GM03348 (cell line): Measurements from ENCODE around the gene SIM1.
A peak's percentile ranks its signal among the peaks of the same experiment; 100 is the strongest.
"Not testable (repeated sequence)": the region's sequence is repeated elsewhere in the genome, so short reads cannot be mapped to it uniquely, and the experiment has no call there.

ENCODE experiments used
- DNase-seq: peaks from one replicate; pipeline ENCODE4 v3.0.0; 2012; ENCODE audit warnings: low spot score

Gene SIM1

DNA sequence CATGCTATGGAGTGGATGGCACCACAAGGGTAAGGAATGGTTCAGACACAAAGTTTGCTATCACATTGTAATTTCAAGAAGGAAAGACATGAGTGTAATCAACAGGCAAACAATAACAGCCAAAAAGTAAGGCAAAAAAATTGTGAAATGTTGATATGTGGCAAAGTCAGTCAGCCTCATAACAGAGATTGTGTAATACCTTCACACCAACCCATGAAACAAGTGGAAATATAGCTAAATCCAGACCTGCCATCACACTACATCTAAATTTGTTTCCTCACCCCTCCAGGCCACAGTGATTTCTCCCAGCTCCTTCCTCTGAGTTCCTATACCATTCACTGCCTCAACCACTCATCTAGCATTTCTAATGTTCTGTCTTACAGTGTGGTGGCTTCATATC is 37.3 kb downstream of the SIM1 start:
- no peak for DNase-seq

DNA sequence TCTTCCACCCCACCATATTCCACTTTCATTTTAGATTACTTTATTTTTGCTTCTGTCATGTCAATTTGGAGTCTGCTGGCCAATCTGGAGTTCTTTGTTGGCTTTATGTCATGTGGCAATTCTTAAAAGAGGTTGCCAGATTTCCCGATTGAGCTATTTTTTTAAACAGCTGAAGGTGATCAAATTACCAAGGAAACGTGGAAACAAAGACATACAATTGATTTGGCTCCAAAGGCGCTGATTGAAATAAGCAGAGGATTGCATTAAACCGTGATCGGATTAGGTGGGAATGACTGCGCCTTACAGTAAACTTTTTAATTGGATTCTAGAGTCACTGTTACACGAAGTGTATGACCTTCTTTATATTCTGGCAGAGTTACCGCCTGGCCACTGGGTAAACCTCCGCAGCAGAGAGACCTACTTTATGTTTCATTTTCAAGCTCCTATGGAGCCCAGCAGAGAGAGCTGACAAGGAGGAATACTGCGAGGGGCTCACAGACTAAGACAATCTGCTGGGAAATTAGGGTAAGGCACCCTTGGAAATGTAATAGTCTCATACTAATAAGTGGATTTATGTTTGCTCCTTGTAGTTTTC is 37.9 kb downstream of the SIM1 start:
- no peak for DNase-seq

DNA sequence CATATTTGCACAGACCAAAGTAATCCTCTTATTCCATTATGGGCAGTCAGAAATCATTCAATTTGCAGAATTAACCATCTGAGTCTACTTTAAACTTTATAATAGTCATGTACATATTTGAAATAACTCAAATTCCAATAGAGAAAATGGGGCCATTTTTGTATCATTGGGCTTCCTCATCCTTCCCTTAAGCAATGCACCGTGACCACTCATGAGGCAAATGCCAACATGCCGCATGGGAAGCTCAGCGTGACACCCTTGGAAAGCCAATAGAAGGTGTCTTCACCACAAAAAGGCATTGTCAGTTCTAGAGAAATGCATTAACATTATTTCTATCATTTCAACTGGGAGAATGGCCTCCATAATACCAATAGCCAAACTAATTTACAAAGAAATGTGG is 38.5 kb downstream of the SIM1 start:
- no peak for DNase-seq

DNA sequence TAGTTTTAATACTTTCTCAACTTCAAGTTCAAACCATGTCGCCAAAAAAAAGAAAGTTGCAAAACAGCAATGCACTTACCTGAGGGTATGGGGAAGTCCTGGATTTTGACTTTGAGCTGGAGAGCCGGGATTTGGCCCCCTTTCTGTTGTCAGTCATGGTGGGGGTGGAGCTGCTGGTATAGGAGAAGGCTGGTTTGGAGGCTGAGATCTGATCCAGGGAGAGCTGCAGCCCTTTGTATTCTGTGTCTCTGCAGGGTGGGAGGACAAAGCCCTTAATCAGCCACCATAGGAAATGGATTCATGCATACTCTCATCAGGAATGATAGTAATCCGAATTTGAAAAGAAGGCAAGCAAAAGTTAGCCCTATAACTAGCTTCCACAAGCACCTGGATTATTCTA is 44.0 kb downstream of the SIM1 start:
- no peak for DNase-seq

DNA sequence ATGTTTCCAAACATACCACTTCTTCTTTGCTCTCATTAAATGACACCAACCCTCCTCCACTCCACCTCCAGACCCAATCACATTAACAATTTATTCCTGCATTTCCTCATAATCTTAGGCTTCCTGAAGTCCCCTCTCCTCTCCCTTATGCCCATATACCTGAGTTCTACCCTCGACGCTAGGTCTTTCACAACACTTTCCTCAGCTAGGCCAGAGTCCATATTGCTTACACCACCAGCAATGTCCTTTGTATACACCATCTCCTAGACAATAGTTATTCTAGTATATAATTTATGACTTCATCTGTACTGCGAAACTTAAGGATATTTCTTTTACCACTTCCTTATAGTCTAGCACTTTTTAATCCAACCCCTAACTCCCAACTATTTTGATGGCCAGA is 47.7 kb downstream of the SIM1 start:
- no peak for DNase-seq

DNA sequence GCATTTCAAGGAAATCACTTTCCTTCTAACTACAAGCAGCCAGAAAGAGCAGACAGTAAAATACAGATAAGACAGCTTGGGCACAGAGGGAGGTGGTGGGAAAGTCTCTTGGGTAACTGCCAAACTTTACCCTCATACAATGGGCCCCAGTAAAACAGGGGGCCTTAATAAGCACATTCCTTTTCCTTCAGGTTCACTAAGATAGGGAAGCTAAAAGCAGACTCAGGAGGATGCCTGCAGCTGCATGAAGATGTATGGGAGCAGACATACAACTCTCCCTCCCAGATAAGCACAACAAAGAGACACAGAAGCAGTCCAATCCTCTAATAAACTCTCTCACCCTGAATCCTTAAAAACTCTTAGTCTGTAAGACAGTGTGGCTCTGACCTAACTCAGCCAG is 49.0 kb downstream of the SIM1 start:
- no peak for DNase-seq

DNA sequence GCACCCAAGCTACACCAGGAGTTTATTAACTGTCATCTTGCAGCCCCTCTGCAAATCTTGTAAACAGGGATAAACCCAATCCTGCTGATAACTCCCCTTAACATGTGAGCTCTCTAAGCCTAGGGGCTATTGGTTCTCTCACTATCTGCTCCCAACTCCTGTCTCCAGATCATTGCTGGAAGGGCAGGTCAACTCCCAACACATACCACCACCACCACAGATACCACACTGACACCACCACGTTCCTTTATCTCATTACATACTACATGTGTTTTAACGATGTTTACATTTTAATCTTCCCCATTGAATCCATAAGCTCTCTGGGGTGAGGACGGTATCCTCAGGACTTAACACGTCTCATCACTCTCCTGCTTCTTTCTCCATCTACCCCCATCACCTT is 51.8 kb downstream of the SIM1 start:
- no peak for DNase-seq

DNA sequence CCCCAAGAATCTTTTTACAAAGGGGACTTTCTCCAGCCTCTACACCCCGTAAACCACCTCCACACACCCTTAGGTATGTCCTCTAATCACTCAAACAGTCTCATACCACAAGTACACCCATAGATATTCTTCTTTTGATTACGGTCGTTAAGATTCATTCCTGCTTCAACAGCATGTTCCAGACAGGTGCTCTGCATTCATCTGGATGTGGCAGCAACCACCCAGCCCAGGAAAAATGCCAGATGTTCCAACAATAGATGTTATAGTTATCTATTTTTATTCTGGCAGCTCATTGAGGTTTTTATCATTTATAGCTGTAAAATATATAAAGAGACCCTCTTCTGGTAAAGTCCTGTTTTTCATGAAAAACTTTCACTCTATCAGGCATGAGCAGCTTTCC is 60.7 kb downstream of the SIM1 start:
- no peak for DNase-seq

DNA sequence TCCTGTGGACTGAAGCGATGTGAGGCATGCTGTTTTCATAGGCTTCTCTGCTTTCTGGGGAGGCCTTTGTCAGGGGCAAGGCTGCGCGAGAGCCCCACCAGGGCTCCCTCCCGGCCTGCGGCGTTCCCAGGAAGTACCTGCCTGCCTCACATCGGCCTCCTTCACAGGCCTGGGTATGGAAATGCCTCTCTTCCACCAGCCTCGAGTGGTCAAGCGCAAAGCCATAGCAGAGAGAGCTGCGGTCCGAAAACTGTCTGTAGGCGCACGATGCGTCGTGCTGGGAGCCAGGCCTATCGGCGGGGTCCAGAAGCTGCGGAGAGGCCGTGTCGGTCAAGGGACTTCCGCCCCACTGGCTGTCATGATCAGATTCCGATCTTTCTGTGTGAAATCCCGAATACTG is 71.2 kb downstream of the SIM1 start:
- no peak for DNase-seq

DNA sequence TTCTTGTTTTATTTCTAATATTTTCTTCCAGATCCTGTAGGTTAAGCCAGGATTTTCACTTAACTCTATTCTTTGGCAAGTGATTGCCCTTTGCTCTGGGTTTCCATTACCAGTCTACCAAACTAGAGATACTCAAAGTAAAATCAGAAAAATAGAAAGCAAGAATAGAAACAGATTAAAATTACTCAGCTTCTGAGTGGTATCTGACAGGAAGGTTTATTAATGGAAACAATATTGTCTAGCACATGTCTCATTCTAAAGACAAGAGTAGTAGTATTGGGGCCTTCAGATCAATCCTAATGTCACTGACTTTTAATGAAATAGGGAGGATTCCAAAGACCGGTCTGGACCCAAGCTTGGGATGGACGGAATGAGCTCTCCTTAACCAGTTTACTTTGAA is 72.3 kb downstream of the SIM1 start:
- no peak for DNase-seq

DNA sequence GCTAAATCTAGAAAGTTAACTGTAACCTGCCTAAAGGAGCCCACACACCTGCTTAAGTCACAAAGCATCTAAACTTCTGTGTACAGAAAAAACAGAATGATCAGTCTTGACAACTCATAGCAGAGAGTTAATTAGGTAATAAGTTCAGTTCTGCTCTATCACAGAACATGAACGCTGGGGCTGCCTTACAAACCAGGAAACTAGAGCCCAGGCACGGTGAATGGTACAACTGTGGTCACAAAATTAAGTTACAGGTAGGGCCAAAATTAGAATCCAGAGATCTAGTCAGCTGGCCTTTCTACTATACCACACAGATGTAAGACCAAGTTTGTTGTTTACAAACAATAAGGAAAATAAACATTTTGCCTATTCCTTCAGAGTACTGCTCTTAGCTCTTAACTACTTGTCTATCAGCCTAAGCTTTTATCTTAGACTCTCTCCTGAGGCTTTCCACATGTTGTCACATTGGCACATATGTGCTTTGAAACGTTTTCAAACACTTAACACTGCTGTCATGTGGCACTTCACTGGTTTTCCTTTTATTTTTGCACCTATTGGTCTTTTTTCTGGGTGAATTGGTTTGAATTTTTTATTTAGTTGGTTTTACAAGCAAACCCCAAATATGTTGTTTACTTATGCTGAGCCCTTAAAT is 75.7 kb downstream of the SIM1 start:
- DNase-seq, result no peak

DNA sequence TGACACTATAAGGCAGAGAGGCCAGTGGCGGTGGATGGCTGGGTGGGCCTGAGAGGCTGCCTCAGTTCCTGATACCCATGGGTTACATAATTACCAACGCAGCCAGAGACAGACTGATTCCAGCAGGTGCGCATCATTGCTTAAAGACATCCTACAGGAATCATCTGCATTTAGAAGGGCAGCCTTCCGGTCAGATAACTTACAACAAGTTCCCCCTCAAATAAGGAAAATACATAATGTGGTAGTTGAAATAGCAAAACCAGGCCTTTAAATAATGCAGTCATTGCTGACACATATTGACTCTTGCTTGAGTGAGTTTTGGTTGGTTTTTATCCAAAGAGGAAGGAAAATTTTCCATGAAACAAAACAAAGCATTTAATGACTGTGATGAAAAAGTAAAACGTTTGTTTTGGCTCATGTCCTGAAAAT is 81.9 kb downstream of the SIM1 start:
- DNase-seq, result no peak

DNA sequence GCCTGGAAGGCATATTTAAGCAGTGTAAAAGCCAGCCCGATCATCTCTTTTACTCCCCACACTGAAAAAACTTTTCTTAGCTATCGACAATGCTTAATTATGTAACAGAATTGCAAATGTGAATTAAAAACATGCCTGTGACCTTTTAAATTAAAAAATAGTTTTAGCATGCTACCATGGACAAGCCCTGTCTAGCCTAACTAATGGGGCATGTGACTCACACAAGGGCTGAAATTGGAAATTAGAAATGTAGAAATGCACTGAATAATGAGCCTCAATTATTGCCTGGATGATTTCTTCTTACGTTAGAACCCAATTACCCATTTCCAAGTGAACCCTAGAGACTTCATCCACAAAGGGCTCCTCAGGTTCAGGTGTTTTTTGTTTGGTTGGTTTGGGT is 82.7 kb downstream of the SIM1 start:
- peak; percentile 40 for DNase-seq

DNA sequence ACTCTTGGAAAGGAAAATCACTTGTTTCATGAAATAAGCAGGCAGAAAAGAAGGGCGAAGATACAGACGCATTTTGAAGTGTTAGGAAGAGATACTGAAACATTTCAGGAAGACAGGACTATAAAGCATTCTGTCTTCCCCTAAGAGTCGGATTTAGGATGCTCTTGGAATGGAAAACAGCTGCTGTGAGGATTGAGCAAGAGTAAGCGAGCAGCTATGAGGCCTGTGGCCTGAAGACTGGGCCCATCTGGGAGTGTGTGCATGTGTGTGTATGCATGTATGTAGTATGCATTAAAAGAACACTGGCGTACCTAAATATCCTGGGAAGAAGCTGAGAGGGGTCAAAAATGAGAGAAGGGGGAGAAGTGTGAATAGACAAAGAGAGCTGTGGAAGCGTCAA is 83.6 kb downstream of the SIM1 start:
- peak; percentile 43 for DNase-seq

DNA sequence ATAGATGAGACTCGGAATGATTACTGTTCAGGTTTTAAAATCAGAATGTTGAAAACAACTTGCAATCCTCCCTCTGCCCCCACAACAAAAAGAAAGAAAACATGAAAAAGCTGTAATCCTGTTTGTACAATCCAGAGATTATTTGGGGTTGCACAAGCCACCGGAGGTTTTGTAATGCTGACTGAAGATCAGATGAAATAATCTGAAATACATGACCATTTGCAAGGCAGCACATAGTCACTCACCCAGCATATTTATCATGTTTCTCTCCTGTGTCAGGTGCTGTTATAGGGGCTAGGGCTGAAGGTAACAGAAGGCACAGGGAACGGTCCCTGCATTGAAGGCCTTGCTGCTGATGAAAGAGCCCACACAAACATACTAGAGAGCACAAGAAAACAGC is 85.3 kb downstream of the SIM1 start:
- DNase-seq, result peak; percentile 8

DNA sequence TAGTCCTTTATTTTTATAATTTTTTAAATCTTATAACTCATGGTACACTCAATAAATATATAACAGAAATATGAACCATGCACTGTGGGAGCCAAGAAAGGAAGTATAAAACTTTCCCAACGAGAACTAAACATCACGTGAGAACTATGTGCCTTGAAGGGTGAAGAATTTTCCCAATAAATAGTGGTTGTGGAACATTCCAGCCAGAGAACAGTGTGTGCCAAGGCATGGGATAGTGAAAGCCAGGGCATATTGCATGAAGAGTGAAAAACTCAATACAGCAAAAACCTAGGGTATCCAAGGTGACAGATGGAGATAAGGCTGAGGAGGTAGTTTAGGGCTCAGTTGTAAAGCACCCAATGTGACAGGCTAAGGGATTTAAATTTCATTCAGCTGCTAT is 86.1 kb downstream of the SIM1 start:
- DNase-seq, result no peak

DNA sequence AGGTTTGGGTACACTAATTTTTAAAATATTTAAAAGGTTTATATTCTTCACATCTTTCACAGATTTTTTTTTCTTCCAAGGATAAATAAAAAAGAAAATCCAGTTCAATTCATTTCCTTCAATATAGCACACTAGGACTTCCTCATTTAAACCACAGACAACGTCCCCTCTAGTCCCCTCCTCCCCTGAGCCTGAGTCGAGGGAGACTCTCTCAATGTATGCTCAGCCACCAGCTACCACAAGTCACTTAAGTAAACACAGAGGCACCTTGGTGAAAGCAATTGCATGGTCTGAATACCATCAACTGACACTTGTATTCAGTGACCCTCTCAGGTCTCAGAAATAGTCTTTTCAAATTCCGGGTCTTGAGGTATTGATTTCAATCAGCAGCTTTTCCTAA is 88.6 kb downstream of the SIM1 start:
- DNase-seq, result no peak

DNA sequence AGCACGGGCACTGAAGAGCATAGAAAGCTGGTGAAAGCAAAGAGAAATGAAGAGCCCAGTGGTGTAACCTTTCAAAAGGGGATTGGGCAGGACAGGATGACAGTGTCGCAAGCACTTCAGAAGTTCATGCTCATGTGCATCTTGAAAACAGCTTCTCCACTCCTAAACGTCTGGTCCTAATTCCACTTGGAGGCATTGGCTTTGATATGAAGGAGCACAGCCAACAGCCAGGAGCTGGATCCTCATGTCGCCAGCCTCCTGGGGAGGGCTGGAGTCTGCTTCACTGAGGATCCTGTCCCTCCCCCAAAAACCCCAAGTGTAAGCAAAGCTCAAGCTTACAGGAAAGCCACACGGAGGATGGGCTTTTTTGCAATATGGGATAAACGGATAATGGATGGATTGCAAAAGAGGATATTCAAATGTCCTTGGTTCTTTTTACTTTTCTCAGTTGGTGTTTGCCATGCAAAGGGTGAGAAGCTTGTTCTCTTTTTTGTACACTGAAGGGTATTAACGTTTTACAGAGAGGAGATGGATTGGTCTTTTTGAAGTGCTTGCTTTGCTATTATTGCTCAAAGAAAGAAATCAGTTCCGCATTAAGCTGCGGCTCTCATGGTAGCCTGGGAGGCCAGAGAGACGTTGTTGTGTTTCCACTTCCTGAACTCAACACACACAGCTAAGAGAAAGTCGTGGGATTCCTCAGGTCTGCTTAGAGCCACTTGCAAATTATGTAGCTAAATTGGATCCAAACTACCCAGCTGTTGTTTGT is 92.2 kb downstream of the SIM1 start:
- DNase-seq, result no peak

DNA sequence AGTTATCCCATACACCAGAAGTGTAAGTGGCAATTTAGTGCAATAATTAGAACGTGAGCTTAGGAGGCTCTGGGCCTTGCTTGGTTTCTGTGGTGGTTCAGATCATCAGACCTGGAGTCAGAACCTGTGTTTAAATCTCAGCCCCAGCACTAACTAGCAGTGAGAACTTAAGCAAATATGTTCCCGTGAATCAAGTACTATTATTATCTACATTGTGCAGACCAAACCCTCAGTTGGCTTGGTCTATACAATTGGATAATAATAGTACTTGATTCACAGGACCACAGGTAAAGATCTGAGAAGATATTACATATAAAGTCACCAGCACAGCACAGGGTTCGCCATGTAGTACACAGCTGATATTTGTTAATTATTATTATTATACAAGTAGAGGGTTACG is 93.1 kb downstream of the SIM1 start:
- no peak for DNase-seq

DNA sequence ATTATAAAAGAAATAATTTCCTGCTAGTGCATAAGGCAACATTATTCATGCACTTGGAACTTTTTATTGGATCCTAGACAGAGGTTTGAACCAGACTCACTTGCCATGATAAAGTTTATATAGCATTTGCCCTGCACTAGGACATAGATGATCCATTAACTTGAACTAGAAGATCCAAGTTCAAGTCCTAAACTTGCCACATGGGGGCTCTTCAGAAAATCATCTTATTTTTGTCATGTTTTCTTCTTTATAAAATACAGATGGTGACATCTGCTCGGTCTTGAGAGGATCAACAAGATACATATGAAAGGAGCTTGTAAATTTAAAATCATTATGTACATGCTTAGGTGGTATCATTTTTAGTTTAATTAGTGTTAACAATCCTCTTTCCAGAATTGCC is 94.5 kb downstream of the SIM1 start:
- no peak for DNase-seq

DNA sequence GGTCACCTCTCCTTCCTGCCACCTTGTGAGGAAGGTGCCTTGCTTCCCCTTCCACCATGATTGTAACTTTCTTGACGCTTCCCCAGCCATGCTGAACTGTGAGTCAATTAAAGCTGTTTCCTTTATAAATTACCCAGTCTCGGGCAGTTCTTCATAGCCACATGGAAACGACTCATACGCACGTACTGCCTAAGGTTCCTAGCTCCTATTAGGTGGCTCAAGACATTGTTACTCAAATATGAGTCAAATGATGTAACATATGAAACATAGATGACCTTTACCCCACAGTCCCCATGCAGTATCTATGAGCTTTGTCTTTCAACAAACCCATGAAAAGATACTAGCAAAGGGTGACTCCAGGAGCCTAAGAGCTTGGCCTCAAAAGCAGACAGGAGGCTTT is 98.3 kb downstream of the SIM1 start:
- peak; percentile 13 for DNase-seq

DNA sequence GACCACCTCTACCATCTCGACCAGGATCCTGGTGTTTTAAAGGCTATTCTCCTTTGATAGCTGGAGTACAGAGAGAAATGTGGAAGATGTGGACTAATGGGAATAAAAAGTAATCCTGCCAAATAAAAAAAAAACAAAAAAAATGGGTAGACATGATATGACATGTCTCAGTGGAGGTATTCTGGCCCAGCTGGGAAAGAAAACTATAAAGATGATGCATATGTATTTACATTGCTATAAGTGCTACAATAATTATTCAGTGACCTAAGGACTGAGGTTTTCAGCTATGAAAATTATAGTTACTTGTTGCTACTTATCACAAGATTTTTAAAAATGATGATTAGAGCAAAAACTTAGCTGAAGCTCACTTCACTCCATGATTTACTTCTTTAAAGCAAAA is 101.1 kb downstream of the SIM1 start:
- no peak for DNase-seq

DNA sequence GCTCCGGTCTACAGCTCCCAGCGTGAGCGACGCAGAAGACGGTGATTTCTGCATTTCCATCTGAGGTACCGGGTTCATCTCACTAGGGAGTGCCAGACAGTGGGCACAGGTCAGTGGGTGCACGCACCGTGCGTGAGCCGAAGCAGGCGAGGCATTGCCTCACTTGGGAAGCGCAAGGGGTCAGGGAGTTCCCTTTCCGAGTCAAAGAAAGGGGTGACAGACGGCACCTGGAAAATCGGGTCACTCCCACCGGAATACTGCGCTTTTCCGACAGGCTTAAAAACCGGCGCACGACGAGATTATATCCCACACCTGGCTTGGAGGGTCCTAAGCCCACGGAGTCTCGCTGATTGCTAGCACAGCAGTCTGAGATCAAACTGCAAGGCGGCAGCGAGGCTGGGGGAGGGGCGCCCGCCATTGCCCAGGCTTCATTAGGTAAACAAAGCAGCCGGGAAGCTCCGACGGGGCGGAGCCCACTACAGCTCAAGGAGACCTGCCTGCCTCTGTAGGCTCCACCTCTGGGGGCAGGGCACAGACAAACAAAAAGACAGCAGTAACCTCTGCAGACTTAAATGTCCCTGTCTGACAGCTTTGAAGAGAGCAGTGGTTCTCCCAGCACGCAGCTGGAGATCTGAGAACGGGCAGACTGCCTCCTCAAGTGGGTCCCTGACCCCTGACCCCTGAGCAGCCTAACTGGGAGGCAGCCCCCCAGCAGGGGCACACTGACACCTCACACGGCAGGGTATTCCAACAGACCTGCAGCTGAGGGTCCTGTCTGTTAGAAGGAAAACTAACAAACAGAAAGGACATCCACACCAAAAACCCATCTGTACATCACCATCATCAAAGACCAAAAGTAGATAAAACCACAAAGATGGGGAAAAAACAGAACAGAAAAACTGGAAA is 109.7 kb downstream of the SIM1 start:
- DNase-seq, result not testable (repeated sequence)
